Osteocyte (in vitro differentiated cells): Measurements from ENCODE around the gene VAV3. TPM values are rescaled to one million over a fixed set of nuclear protein-coding genes. Genes with fewer than 3 reads are reported as not detected.

Source experiments
- DNase-seq: peaks from one replicate; pipeline ENCODE4 v3.0.0; 2021; ENCODE audit warnings: mixed read lengths; ENCODE audit not compliant: unreplicated experiment; ENCODE audit errors: extremely low spot score
- H3K27ac Mint-ChIP-seq: one replicate; pipeline ENCODE4 v1.8.0; 2021; ENCODE audit warnings: mild to moderate bottlenecking, mixed read lengths; ENCODE audit not compliant: unreplicated experiment
- H3K27me3 Mint-ChIP-seq: one replicate; pipeline ENCODE4 v1.8.0; 2021; ENCODE audit warnings: mixed read lengths; ENCODE audit not compliant: unreplicated experiment
- H3K36me3 Mint-ChIP-seq: one replicate; pipeline ENCODE4 v1.8.0; 2021; ENCODE audit warnings: mixed read lengths; ENCODE audit not compliant: unreplicated experiment
- H3K4me1 Mint-ChIP-seq: one replicate; pipeline ENCODE4 v1.8.0; 2021; ENCODE audit warnings: mixed read lengths; ENCODE audit not compliant: unreplicated experiment
- H3K4me3 Mint-ChIP-seq: one replicate; pipeline ENCODE4 v1.8.0; 2021; ENCODE audit warnings: mild to moderate bottlenecking, moderate library complexity, mixed read lengths; ENCODE audit not compliant: unreplicated experiment
- H3K9me3 Mint-ChIP-seq: one replicate; pipeline ENCODE4 v1.8.0; 2021; ENCODE audit warnings: mixed read lengths; ENCODE audit not compliant: unreplicated experiment
- CTCF ChIP-seq: fragments of 200-600 bp; sonication (generic); IDR thresholded peaks from 2 replicates; pipeline ENCODE4 v1.5.0; 2021; ENCODE audit warnings: antibody characterized with exemption, mild to moderate bottlenecking, moderate library complexity
- total RNA-seq: library from RNA; stranded (reverse); gene quantifications from 2 replicates; pipeline ENCODE4 v1.2.1, GENCODE V29; 2021

VAV3 gene
- total RNA-seq, 1 donor from 2014 or later, result not detected

GRCh38 chr1:107820801-107821200 is 144.2 kb downstream of the VAV3 start:
- H3K9me3 Mint-ChIP-seq, result peaks cover 9% of the 10 kb centered on the region
- H3K4me1 Mint-ChIP-seq, result no peaks in the 10 kb centered on the region
- H3K27ac Mint-ChIP-seq, result no peak overlapping the region
- TF ChIP-seq CTCF, result no peak
- H3K27me3 Mint-ChIP-seq, result peaks cover 10% of the 10 kb centered on the region
- peaks cover 2% of the 10 kb centered on the region for H3K36me3 Mint-ChIP-seq
- DNase-seq, result no peak
- no peak overlapping the region for H3K4me3 Mint-ChIP-seq

- Mint-ChIP-seq H3K4me1 (no peaks in the 10 kb centered on the region), H3K4me3 (no peak overlapping the region), H3K27ac (no peak overlapping the region), H3K9me3 (peaks cover 3% of the 10 kb centered on the region), H3K36me3 (no peaks in the 10 kb centered on the region), H3K27me3 (peaks cover 15% of the 10 kb centered on the region)
- DNase-seq, result no peak
- no peak for TF ChIP-seq CTCF
Observed at GRCh38 chr1:107817935-107818334, 147.0 kb downstream of the VAV3 start.

DNA sequence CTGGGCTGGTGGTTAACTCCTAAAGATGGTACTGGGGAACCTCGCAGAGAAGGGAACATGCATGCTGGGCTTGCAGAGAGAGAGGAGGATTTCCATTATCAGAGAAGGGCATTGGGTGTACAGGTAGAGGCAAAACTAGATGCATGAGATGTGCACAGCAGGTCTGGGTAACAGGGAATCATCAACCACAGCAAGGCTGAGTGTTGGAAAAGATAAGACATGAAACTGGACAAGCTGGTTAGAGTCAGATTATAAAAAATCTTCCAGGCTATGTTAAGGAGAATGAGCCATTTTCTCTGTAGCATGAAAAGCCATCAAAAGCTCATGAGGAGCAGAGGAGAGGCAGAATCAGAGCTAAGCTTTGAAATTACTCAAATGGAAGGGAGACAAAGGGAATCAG is 147.8 kb downstream of the VAV3 start:
- no peak for DNase-seq
- Mint-ChIP-seq H3K4me1 (no peaks in the 10 kb centered on the region), H3K4me3 (no peak overlapping the region), H3K27ac (no peak overlapping the region), H3K36me3 (no peaks in the 10 kb centered on the region), H3K9me3 (no peaks in the 10 kb centered on the region), H3K27me3 (peaks cover 15% of the 10 kb centered on the region)
- TF ChIP-seq CTCF, result no peak

DNA sequence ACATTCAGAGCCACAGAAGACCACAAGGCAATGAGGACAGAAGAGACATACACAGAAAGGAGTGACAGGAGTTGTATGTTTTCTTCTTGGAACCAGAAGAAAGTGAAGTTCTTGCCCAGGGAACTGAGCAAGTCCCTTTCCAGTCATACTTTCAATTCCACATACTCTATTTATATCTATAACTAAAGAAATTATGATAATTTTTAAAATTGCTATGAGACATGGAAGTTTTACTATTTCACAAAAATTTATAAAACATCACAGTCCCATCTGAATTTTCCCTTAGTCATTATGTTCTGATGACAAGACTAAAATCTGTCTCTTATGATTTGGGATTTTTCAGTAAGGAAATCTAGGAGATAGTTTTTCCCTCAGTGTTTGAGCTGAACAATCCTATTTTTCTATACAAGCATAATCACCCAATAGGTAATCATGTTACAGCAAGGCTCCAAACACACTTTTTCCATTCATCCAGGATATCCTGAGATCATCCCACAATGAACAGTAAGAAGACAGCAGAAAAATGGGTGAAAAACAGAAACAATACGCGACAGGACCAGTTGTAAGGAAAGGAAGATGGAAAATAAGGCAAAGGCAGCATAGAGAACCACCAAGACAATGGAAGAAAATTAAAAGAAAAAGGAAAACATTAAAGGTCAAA is 154.6 kb downstream of the VAV3 start:
- Mint-ChIP-seq H3K9me3 (no peaks in the 10 kb centered on the region), H3K27me3 (peaks cover 32% of the 10 kb centered on the region), H3K4me3 (no peak overlapping the region), H3K4me1 (no peaks in the 10 kb centered on the region), H3K36me3 (no peaks in the 10 kb centered on the region), H3K27ac (no peak overlapping the region)
- no peak for DNase-seq
- no peak for TF ChIP-seq CTCF

DNA sequence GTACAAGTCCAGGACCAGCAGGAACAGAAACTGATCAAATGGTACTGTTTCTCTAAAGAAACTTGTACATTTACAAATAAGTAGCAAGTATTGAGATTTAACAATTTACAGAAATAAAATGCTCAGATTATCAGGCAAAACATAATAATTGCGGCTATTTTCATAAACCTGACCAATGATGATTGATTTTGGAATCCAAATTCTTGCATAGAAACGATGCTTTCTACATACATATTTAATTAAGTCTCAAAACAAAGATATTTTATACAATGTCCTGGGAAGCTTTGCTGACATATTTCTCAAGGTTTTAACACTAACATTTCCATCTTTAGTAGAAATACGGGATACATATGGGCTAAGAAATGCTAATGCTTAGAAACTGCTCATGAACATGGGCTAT is 157.1 kb downstream of the VAV3 start:
- H3K27me3 Mint-ChIP-seq, result peaks cover 37% of the 10 kb centered on the region
- no peak overlapping the region for H3K4me3 Mint-ChIP-seq
- no peaks in the 10 kb centered on the region for H3K9me3 Mint-ChIP-seq
- no peak for DNase-seq
- H3K4me1 Mint-ChIP-seq, result no peaks in the 10 kb centered on the region
- H3K27ac Mint-ChIP-seq, result no peak overlapping the region
- no peak for TF ChIP-seq CTCF
- H3K36me3 Mint-ChIP-seq, result no peaks in the 10 kb centered on the region
